ENCODE results near the gene DGKI. TPM values are rescaled to one million over a fixed set of nuclear protein-coding genes. Genes with fewer than 3 reads are reported as not detected.

DGKI gene
- total and polyA plus RNA-seq, 8 donors, result under 0.01 to 5.1 (median 0.20) TPM; not detected in 3

- intact Hi-C loops (cut with DNase I; ENCODE audit: low total_unique reads), result no loop called here
Observed at GRCh38 chr7:137691566-137691965, 155.2 kb downstream of the DGKI start.

GRCh38 chr7:137690635-137691034 lies 156.1 kb downstream of the DGKI start:
- Histone ChIP-seq H3K4me3 (no peak overlapping the region), H3K27me3 (no peaks in the 10 kb centered on the region), H3K4me1 (no peaks in the 10 kb centered on the region), H3K9me3 (no peaks in the 10 kb centered on the region), H3K27ac (no peak overlapping the region), H3K36me3 (no peaks in the 10 kb centered on the region)
- 56 to 68% (median 65%) methylated on average over 4 of the region's 4 CpGs for WGBS, 5 donors
- DNase-seq, result no peak
- intact Hi-C loops (cut with DNase I; ENCODE audit: low total_unique reads), result no loop called here
- TF ChIP-seq POLR2A (IDR thresholded peaks at IDR 0.05), result no peak
- no peak for TF ChIP-seq POLR2AphosphoS5 (IDR thresholded peaks at IDR 0.05)
- no peak for TF ChIP-seq CTCF (IDR thresholded peaks at IDR 0.05)
- no peak for TF ChIP-seq EP300 (IDR thresholded peaks at IDR 0.05)

More at GRCh38 chr7:137691566-137691965, 155.2 kb downstream of the DGKI start:
- 72 to 87% (median 83%) methylated on average over 3 of the region's 3 CpGs for WGBS, 5 donors
- DNase-seq, result no peak
- H3K4me1 ChIP-seq, result no peaks in the 10 kb centered on the region
- TF ChIP-seq POLR2A (IDR thresholded peaks at IDR 0.05) (no peak), CTCF (IDR thresholded peaks at IDR 0.05) (no peak), EP300 (IDR thresholded peaks at IDR 0.05) (no peak), POLR2AphosphoS5 (IDR thresholded peaks at IDR 0.05) (no peak)
- H3K27ac ChIP-seq, result no peak overlapping the region
- H3K27me3 ChIP-seq, result no peaks in the 10 kb centered on the region
- H3K36me3 ChIP-seq, result no peaks in the 10 kb centered on the region
- H3K4me3 ChIP-seq, result no peak overlapping the region
- no peaks in the 10 kb centered on the region for H3K9me3 ChIP-seq

GRCh38 chr7:137689761-137690160 lies 157.0 kb downstream of the DGKI start:
- no peaks in the 10 kb centered on the region for H3K4me1 ChIP-seq
- no peaks in the 10 kb centered on the region for H3K9me3 ChIP-seq
- H3K27ac ChIP-seq, result no peak overlapping the region
- no peak overlapping the region for H3K4me3 ChIP-seq
- H3K27me3 ChIP-seq, result no peaks in the 10 kb centered on the region
- 55 to 75% (median 61%) methylated on average over 2 of the region's 2 CpGs for WGBS, 5 donors
- no peak for DNase-seq
- no peaks in the 10 kb centered on the region for H3K36me3 ChIP-seq
- intact Hi-C loops (cut with DNase I; ENCODE audit: low total_unique reads), result no loop called here
- TF ChIP-seq EP300 (IDR thresholded peaks at IDR 0.05), result no peak
- no peak for TF ChIP-seq POLR2A (IDR thresholded peaks at IDR 0.05)
- TF ChIP-seq CTCF (IDR thresholded peaks at IDR 0.05), result no peak
- no peak for TF ChIP-seq POLR2AphosphoS5 (IDR thresholded peaks at IDR 0.05)

- H3K27me3 ChIP-seq, result no peaks in the 10 kb centered on the region
- H3K4me1 ChIP-seq, result no peaks in the 10 kb centered on the region
- intact Hi-C loops (cut with DNase I; ENCODE audit: low total_unique reads), result no loop called here
- WGBS, 5 donors, result 70 to 79% (median 73%) methylated on average over 8 of the region's 8 CpGs
- no peak overlapping the region for H3K27ac ChIP-seq
- no peak for DNase-seq
- no peaks in the 10 kb centered on the region for H3K9me3 ChIP-seq
- TF ChIP-seq POLR2A (IDR thresholded peaks at IDR 0.05), result no peak
- TF ChIP-seq EP300 (IDR thresholded peaks at IDR 0.05), result no peak
- TF ChIP-seq CTCF (IDR thresholded peaks at IDR 0.05), result no peak
- TF ChIP-seq POLR2AphosphoS5 (IDR thresholded peaks at IDR 0.05), result no peak
- no peaks in the 10 kb centered on the region for H3K36me3 ChIP-seq
- no peak overlapping the region for H3K4me3 ChIP-seq
Observed at GRCh38 chr7:137687556-137688265, 159.1 kb downstream of the DGKI start.

Data from stomach (tissue), 9 donors.